Fibroblast of skin of left biceps (primary cell): ENCODE results near the gene LAMA2.

Experiments
- DNase-seq, 2 experiments: peaks; one replicate each; pipeline ENCODE4 v3.0.0-alpha.2; 2013; ENCODE audit warnings: low read depth in 2 of 2

LAMA2 gene

DNA sequence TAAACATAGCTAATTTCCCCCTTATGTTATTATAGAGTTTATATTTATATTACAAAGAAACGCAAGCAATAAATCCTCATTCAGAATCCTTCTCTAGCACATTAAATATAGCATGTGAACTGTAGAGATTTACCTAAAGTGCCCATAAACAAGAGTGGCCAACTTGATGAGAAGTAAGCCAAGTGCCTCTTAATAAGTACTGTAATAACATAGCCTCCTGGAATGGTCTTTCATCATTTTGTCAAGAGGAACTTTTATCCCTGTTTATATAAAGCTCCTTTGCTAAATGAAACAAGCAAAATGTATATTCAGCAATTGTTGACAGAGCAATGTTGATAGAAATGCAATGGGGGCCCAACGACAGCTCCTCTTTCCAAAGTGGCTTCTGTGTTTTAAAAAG is 632.1 kb downstream of the LAMA2 start:
- no peak for DNase-seq

DNA sequence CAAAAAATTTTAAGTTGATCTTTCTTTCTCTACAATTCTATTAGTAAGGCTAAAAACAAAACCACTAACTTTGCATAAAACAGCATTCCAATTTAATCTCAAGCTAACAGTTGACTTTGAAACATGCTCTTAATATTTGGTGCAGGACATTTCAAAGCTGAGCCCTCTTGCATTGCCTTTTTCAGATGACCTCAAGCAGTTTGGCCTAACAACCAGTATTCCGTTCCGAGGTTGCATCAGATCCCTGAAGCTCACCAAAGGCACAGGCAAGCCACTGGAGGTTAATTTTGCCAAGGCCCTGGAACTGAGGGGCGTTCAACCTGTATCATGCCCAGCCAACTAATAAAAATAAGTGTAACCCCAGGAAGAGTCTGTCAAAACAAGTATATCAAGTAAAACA is 633.1 kb downstream of the LAMA2 start:
- DNase-seq: no peak

DNA sequence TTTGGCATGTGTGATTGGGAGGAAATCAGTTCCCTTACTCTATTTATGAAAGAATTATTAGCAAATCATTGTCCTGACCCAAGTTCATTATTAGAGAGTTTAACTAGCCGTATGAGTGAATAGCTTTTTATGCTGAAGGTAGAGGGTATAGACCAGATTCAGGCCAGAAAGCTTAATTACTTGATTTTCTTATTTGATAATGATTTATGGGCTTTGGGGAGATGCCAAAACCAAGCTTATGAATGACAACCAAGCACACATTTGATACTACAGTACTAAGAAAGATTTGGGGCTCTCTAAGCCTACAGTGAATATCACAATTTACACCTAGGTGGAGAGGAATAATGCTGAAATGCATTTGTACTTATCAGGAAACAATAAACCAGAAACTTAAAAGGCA is 633.8 kb downstream of the LAMA2 start:
- no peak for DNase-seq

DNA sequence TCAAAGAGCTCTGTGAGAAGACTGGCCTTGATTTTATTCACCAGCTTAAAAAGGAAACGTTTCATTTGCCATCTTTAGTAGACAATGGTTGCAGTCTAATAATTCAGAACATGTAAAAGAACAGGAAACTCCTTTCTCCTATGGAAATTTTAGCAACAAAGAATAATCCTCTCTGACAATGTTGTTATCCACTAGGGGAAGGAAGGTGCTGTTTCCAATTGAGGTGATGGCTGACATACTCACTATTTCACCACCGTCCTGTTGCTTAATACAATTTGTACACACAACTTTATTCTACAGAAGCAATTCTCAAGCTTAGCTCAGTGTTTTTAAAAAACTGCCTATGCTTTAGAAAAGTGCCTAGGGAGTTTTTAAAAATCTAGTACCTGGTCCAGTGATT is 634.4 kb downstream of the LAMA2 start:
- no peak for DNase-seq

DNA sequence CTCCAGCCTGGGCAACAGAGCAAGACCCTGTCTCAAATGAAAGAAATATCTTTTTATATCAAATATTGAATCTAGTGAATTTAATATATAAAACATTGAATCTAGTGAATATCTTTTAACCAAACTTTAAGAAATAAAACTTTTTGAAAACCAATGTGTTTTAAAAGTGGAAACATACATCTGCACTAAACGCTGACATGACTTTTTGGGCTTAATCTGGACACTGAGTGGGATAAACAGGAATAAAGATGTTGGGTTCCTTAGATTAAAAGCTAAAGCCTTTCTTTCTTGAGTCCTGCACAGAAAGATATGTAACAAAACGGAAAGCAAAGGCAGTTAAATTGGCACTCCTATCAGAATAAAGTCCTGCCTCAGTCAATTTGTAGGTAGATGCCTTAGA is 636.8 kb downstream of the LAMA2 start:
- no peak for DNase-seq

DNA sequence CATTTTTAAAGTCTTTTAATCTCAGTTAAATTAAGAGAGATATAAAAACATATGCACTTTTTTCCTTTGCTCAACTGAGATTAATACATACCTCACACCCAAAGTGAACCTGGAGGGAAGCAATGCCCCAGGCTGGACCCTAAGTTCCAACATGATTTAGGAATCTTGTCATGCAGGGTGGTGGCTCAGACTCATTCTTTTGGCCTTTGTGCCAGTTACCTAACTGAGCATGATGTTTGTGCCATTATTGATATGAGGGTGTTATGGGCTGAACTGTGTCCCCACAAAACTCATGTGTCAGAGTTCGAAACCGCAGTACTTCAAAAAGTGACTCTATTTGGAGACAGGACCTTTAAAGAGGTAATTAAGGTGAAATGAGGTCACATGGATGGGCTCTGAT is 639.0 kb downstream of the LAMA2 start:
- DNase-seq: no peak

DNA sequence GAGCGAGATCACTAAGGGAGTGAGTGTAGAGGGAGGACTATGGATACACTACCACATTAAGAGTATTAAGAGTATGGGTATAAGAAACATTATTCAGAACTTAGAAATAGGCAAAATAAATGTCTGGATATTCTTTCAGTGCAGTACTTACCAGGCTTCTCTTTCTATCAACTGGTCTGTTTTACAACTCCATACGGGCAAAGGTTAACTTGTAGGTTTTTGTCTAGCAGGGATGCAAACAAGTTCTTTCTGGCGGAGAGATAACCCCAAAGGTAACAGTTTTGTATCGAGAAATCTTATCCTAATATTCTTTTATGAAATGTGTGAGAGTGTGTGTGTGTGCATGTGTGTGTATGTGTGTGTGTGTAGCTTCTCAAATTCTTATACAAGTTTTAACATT is 640.9 kb downstream of the LAMA2 start:
- no peak for DNase-seq

DNA sequence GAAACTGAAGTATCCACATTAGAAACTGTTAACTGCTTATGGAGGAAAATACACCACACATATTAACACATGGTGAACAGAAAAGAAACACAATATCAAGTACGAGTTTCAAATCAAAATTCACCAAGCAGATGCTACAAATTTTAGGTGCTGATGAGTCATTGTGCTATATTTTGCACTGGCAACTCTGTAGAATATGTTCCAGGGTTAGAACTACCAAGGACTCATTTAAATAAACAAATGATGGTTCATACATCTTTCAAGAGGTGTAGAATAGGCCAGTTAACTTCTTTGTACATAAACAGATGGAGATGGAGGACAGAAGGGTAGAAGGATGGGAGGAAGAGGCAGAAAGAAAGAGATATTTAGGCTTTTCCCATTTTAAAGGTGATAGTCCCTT is 642.1 kb downstream of the LAMA2 start:
- no peak for DNase-seq

DNA sequence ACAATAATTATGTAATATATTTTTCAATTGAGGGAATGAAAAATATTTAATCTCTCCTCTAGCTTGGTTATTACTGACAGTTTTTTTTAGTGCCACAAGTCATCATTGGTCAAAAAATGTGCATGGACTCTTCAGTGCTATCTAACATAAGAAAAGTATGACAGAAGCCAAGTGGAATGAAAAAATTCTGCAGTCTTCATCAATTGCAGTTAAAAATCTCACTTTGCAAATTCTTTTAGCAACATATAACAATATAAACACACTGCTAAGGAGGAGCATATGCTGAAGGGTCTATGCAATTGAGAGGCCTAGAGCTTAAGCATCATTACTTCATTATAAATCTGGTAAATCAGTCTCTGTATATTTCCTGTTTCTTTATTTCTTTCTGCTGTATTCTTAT is 652.0 kb downstream of the LAMA2 start:
- DNase-seq: no peak

DNA sequence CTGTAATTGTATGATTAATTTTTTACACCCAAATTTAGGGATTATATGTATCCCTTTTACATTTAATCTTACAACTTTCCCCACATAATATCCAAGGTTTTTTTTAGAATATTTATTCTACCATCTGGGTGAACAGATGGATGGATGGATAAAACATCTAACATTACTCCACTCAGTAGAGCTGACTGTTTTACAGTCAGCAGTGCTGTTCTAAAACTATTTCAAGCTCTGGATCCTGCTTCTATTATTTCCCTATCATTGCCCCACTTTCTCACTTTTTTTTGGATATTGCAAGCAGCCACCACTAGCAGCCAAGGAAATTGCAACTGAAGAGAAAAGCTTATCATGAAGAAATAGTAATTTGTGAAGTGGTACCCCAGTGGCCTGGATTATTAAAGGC is 653.3 kb downstream of the LAMA2 start:
- DNase-seq: no peak

DNA sequence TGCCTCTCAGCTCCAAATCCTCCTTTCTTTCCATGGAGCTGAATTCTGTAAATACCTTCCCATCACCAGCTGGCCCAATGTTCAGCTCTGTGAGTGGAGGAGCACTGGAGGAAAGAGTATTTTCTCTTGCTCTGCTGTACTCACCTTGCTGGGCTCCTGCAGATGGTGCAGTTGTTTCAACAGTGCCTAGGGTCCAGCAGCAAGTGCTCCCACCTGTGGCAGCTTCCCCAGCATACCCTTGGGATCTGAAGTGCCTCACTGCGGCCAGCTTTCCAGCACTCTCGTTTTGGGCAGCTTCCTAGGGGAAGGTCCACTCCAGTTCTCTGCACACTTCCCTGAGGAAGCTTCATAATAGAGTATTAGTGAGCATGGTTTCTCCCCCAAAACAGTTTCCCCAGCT is 656.1 kb downstream of the LAMA2 start:
- no peak for DNase-seq

DNA sequence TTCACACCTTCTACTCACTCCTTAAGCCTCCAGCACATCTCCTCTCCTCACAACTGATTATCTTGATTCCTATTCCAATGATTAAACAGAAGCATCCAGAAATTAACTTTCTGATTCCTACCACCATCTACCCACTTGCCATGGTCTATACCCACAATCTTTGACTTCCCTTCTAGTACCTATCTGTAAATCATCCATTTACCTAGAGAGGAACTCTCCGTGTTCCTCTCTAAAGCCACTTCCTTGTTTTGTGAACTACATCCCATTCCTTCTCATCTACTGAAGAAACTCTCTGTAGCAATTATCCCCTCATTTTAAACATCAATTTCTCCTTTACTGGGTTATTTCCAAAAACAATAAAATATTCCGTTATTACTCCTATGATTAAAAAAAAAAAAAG is 659.8 kb downstream of the LAMA2 start:
- no peak for DNase-seq

DNA sequence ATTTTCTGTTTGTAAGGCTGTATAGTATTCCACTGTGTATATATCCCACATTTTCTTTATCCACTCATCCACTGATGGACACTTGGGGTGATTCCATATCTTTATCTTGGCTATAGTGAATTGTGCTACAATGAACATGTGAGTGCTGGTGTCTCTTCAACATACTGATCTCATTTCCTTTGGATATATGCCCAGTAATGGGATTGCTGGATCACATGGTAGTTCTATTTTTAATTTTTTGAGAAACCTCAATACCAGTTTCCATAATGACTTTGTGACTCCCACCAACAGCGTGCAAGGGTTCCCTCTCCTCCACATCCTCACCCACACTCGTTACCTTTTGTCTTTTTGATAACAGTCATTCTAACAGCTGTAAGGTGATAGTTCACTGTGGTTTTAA is 661.0 kb downstream of the LAMA2 start:
- no peak for DNase-seq

DNA sequence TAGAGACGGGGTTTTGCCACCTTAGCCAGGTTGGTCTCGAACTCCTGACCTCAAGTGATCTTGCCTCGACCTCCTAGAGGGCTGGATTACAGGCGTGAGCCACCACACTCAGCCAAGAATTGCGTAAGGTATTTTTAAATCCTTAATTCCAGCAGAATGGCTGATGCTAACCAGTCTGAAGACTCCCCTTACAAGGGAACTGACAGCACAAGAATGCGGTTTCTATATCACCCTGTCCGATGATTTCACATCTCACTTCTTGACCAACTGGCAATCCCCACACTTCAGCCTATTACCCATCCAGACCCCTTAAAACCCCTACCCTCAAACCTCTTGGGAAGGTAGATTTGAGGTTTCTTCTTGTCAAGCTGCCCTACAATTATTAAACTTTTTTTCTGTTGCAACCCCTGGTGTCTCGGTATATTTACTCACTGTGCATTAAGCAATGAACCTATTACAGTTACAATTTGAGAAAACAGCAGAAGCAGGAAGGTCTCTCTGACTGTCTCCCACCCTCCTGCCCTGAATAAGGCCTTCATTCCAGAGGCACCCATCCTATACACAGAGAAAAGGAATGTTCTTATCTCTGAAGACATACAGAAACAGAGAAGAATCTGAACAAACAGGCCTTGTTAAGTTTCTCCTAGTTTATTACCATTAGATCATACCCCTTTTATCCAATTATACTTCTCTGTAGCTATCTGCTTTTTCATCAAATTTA is 662.1 kb downstream of the LAMA2 start:
- no peak for DNase-seq

DNA sequence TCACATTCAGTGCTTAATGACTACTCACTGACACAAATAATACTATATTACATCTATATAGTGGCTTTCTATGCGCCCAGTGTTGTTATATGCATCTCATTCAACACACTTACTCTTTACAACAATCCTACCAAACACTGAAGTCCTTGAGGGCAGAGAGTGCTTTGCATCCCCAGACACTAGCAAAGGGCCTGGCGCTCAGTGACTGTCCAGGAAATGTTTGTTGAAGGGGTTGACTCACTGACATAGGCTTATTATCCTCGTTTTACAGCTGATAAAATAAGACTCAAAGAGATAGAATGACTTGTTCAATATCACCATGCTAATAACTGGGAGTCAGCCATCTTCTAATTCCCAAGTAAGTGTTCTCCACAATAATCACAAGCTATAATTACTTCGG is 663.8 kb downstream of the LAMA2 start:
- DNase-seq: no peak

DNA sequence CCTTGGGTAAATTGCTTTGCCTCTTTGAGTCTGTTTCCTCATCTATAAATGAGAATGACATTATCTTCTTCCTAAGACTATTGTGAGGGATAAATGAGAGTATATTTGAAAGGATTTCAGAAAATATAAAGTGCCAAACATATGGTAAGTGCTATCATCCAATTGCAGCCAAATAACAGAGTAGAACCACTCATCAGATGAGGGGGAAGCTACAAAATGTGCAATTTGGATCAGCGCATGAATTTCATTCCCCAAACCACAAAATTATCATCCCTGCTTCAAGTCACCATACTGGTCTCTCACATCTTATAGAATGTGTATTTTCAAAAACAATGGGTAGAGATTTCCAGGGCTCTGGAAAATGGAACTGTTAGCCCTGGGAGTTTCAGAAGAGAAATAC is 668.5 kb downstream of the LAMA2 start:
- DNase-seq: no peak

DNA sequence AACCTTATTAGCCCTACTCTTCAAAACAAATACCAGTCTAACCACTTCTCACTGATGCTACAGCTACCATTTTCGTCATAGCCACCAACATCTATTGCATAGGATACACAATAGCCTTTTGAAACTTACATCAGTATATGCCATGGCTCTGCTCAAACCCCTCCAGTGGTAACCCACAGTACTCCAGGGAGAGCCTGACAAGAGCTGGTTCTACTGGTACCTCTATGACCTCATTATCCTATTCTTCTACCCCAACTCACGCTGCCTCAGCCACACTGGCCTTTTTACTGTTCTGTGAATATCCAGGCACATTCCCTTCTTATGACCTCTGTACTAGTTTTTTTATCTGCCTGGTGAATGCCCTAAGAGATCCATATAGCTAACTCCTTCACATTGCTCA is 669.5 kb downstream of the LAMA2 start:
- DNase-seq: no peak

DNA sequence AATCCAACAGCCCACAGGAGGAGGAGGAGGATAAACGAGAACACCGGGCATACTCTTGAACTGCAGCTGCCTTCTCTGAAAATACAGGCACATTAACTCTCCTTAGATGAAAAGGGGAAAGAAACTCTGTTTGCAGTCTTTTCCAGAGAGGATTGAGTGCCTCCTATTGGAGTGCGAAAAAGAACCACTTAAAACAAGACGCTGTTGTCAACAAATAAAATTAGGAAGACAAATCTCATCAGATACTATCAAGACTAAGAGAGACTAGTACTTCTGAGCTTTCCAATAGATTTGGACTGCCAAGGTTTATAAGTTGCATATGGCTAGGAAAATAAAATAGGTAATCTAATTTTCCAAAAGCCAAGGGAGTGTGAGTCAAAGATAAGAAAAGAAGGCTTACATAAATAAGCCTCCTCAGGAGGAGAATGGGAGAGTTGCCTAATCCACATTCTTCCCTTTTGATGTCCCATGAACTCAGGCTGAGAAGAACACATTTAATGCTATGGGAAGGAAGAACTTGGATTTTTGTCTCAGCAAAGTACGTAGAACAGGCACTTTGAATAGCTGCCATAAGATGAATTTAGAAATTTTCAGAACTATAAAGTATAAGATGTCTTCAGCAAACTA is 672.4 kb downstream of the LAMA2 start:
- DNase-seq: no peak

DNA sequence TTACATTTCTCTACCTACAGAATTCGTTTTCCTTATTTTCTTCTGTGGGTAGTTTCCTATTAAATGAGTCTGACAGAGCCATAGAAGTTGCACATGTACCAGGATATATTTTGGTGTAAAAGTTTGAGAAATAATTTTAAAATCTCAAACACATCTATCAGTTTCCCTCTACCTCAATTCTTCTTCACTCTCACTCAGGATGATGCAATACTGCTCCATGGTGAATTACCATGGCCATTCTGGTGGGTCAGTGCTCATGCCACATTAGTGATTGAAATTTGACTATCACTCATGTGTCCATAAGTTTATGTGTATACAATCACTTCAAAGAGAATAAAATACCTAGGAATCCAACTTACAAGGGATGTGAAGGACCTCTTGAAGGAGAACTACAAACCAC is 675.3 kb downstream of the LAMA2 start:
- no peak for DNase-seq

DNA sequence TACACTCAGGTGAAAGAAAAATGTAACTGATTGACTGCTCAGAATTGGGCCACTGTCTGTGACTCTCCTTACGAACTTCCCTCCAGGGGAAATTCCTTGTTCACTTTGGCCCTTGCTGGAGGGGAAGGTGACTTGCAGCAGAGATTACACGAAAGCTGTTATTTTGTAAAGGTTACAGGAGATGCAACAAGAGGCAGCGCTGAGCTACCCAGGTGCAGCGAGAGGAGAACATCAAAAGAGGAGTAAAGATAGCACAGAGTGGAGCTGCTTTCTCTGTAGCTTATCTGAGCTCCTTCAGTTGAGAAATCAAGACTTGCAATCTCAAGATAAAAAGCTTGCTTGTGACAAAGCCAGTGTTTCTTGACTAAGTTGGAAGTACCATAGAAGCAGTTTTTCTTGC is 682.4 kb downstream of the LAMA2 start:
- no peak for DNase-seq

DNA sequence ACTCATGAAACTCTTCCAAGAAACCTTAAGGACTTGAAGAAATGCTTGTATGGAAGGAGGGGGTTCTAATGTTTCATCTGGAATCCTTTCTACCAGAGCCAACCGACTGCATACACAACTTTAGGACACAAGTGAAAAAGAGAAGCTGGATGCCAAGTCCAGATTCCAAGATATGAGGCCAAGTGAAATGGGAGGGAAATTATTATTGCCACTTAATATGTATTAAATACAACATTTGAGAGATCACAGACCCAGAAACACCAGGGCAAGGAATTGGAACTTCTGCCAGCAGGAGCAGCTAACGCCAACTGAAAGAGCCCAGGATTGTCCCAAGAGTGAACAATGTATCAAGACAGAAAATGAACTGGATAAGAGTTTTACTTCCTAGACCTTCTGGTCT is 682.9 kb downstream of the LAMA2 start:
- DNase-seq: no peak
